ENCODE data around the gene KIF26B.

The KIF26B gene

GRCh38 chr1:245537992-245538391 lies 383.2 kb downstream of the KIF26B start:
- DNase-seq, result no peak

GRCh38 chr1:245538671-245539070 lies 383.9 kb downstream of the KIF26B start:
- no peak for DNase-seq

GRCh38 chr1:245541369-245541768 lies 386.6 kb downstream of the KIF26B start:
- no peak for DNase-seq

GRCh38 chr1:245542365-245542764 lies 387.6 kb downstream of the KIF26B start:
- DNase-seq, result no peak

GRCh38 chr1:245544236-245544635 lies 389.5 kb downstream of the KIF26B start:
- no peak for DNase-seq

GRCh38 chr1:245546875-245547274 lies 392.1 kb downstream of the KIF26B start:
- DNase-seq, result no peak

- DNase-seq, result no peak
These were observed 395.4 kb downstream of the KIF26B start for GRCh38 chr1:245549996-245550719.

GRCh38 chr1:245550720-245551043 lies 395.9 kb downstream of the KIF26B start:
- DNase-seq, result no peak

- DNase-seq, result no peak
These were observed 396.8 kb downstream of the KIF26B start for GRCh38 chr1:245551536-245551935.

GRCh38 chr1:245552331-245552730 lies 397.5 kb downstream of the KIF26B start:
- no peak for DNase-seq

- DNase-seq, result no peak
These were observed 401.3 kb downstream of the KIF26B start for GRCh38 chr1:245556057-245556456.

- DNase-seq, result no peak
These were observed 403.3 kb downstream of the KIF26B start for GRCh38 chr1:245558069-245558468.

GRCh38 chr1:245560316-245560859 lies 405.6 kb downstream of the KIF26B start:
- no peak for DNase-seq

GRCh38 chr1:245561665-245562234 lies 407.0 kb downstream of the KIF26B start:
- no peak for DNase-seq

- no peak for DNase-seq
These were observed 411.3 kb downstream of the KIF26B start for GRCh38 chr1:245566134-245566533.

GRCh38 chr1:245566952-245567351 lies 412.2 kb downstream of the KIF26B start:
- no peak for DNase-seq

GRCh38 chr1:245571815-245572294 lies 417.1 kb downstream of the KIF26B start:
- no peak for DNase-seq

GRCh38 chr1:245572709-245573108 lies 417.9 kb downstream of the KIF26B start:
- DNase-seq, result no peak

GRCh38 chr1:245575710-245576109 lies 420.9 kb downstream of the KIF26B start:
- DNase-seq, result no peak

GRCh38 chr1:245576323-245576722 lies 421.5 kb downstream of the KIF26B start:
- no peak for DNase-seq

GRCh38 chr1:245577191-245578157 lies 422.7 kb downstream of the KIF26B start:
- DNase-seq, result no peak

- no peak for DNase-seq
These were observed 423.5 kb downstream of the KIF26B start for GRCh38 chr1:245578308-245578707.

- DNase-seq, result no peak
These were observed 424.0 kb downstream of the KIF26B start for GRCh38 chr1:245578771-245579170.
